ENCODE results near the gene WWOX.

The WWOX gene

GRCh38 chr16:78102865-78103264, 3.4 kb downstream of the WWOX start:
- H3K9ac ChIP-seq, result no peak overlapping the region

GRCh38 chr16:78105517-78105916, 6.1 kb downstream of the WWOX start:
- peaks cover 2% of the 10 kb centered on the region for H3K4me1 ChIP-seq (ENCODE audit: low read depth, poor library complexity, severe bottlenecking)
- H4K20me1 ChIP-seq (ENCODE audit: insufficient read depth), result no peaks in the 10 kb centered on the region
- H3K4me2 ChIP-seq, result no peak overlapping the region
- no peaks in the 10 kb centered on the region for H3K27me3 ChIP-seq (ENCODE audit: insufficient read depth, low read depth)
- H3K9ac ChIP-seq, result no peak overlapping the region
- no peaks in the 10 kb centered on the region; the same call in 1 of the 2 replicates for H3K79me2 ChIP-seq (ENCODE audit: insufficient read depth, low read depth)
- no peak overlapping the region for H3K27ac ChIP-seq
- no peak overlapping the region for H3K4me3 ChIP-seq (IDR thresholded peaks at IDR 0.05; ENCODE audit: insufficient read depth, low read depth, low read length)
- no peak overlapping the region for H2AFZ ChIP-seq (ENCODE audit: low read depth)
- TF ChIP-seq CTCF (conservative IDR thresholded peaks at IDR 0.05; ENCODE audit: low read depth, low read length), result no peak
- no peaks in the 10 kb centered on the region for H3K36me3 ChIP-seq (ENCODE audit: insufficient read depth)

More at GRCh38 chr16:78102865-78103264, 3.4 kb downstream of the WWOX start:
- Histone ChIP-seq H3K27ac (no peak overlapping the region), H3K36me3 (ENCODE audit: insufficient read depth) (no peaks in the 10 kb centered on the region), H3K27me3 (ENCODE audit: insufficient read depth, low read depth) (no peaks in the 10 kb centered on the region), H3K4me1 (ENCODE audit: low read depth, poor library complexity, severe bottlenecking) (peaks cover 11% of the 10 kb centered on the region), H3K4me2 (no peak overlapping the region), H3K79me2 (ENCODE audit: insufficient read depth, low read depth) (peaks cover 3% of the 10 kb centered on the region; the same call in 1 of the 2 replicates), H4K20me1 (ENCODE audit: insufficient read depth) (no peaks in the 10 kb centered on the region), H2AFZ (ENCODE audit: low read depth) (no peak overlapping the region), H3K4me3 (IDR thresholded peaks at IDR 0.05; ENCODE audit: insufficient read depth, low read depth, low read length) (no peak overlapping the region)
- TF ChIP-seq CTCF (conservative IDR thresholded peaks at IDR 0.05; ENCODE audit: low read depth, low read length), result no peak

GRCh38 chr16:78106686-78107085, 7.2 kb downstream of the WWOX start:
- Histone ChIP-seq H3K4me2 (no peak overlapping the region), H2AFZ (ENCODE audit: low read depth) (no peak overlapping the region), H3K4me3 (IDR thresholded peaks at IDR 0.05; ENCODE audit: insufficient read depth, low read depth, low read length) (no peak overlapping the region), H3K27ac (no peak overlapping the region), H3K9ac (no peak overlapping the region), H4K20me1 (ENCODE audit: insufficient read depth) (no peaks in the 10 kb centered on the region), H3K27me3 (ENCODE audit: insufficient read depth, low read depth) (no peaks in the 10 kb centered on the region), H3K79me2 (ENCODE audit: insufficient read depth, low read depth) (no peaks in the 10 kb centered on the region; the same call in 1 of the 2 replicates), H3K4me1 (ENCODE audit: low read depth, poor library complexity, severe bottlenecking) (no peaks in the 10 kb centered on the region), H3K36me3 (ENCODE audit: insufficient read depth) (no peaks in the 10 kb centered on the region)
- no peak for TF ChIP-seq CTCF (conservative IDR thresholded peaks at IDR 0.05; ENCODE audit: low read depth, low read length)

- Histone ChIP-seq H3K4me1 (ENCODE audit: low read depth, poor library complexity, severe bottlenecking) (no peaks in the 10 kb centered on the region), H3K27me3 (ENCODE audit: insufficient read depth, low read depth) (no peaks in the 10 kb centered on the region), H3K36me3 (ENCODE audit: insufficient read depth) (no peaks in the 10 kb centered on the region), H3K4me3 (IDR thresholded peaks at IDR 0.05; ENCODE audit: insufficient read depth, low read depth, low read length) (no peak overlapping the region), H3K27ac (no peak overlapping the region), H3K79me2 (ENCODE audit: insufficient read depth, low read depth) (no peaks in the 10 kb centered on the region), H4K20me1 (ENCODE audit: insufficient read depth) (no peaks in the 10 kb centered on the region), H2AFZ (ENCODE audit: low read depth) (no peak overlapping the region), H3K9ac (no peak overlapping the region), H3K4me2 (no peak overlapping the region)
- no peak for TF ChIP-seq CTCF (conservative IDR thresholded peaks at IDR 0.05; ENCODE audit: low read depth, low read length)
Measured at GRCh38 chr16:78108451-78108850, 9.0 kb downstream of the WWOX start.

Data from KMS-11 (cell line).